ENCODE measurements around the gene FBXO10. TPM values are rescaled to one million over a fixed set of nuclear protein-coding genes. Genes with fewer than 3 reads are reported as not detected.

The FBXO10 gene
- total RNA-seq (2021), result 14.0 to 14.7 TPM (median 14.4 TPM) in 3 replicates
- percentile 58 among the genes with signal in this experiment for Bru-seq, nascent RNA
- long read RNA-seq, experiment 1, full-length matches to known transcripts, result 17 of 33 reads
- long read RNA-seq, experiment 1, partial matches to known transcripts, result 9 of 33 reads
- long read RNA-seq, experiment 1, other reads (novel, unspliced or antisense), result 7 of 33 reads
- long read RNA-seq, experiment 2, full-length matches to known transcripts, result 3 of 20 reads
- long read RNA-seq, experiment 2, partial matches to known transcripts, result 4 of 20 reads
- long read RNA-seq, experiment 2, other reads (novel, unspliced or antisense), result 13 of 20 reads
- long read RNA-seq, experiment 3, partial matches to known transcripts, result 0 of 1 reads
- long read RNA-seq, experiment 3, other reads (novel, unspliced or antisense), result 1 of 1 reads

- H3K9me3 Mint-ChIP-seq, result no peaks in the 10 kb centered on the region
- TF ChIP-seq IRF1 (CRISPR knock-in tag; IDR thresholded peaks at IDR 0.05) (no peak), ELF4 (CRISPR knock-in tag; IDR thresholded peaks at IDR 0.05; ENCODE audit: low read depth) (peak; percentile 73; the same call in 1 of the 2 replicates), ZSCAN18 (CRISPR knock-in tag; IDR thresholded peaks at IDR 0.05) (no peak), EMX1 (CRISPR knock-in tag; IDR thresholded peaks at IDR 0.05) (no peak), ESRRA (CRISPR knock-in tag; IDR thresholded peaks at IDR 0.05; ENCODE audit: borderline replicate concordance) (no peak), USF1 (CRISPR knock-in tag; IDR thresholded peaks at IDR 0.05) (peak; percentile 94), ATF1 (CRISPR knock-in tag; IDR thresholded peaks at IDR 0.05) (0 out of 2 replicates have a peak, but pooled peaks have one; percentile 81), NR2C2 (CRISPR knock-in tag; IDR thresholded peaks at IDR 0.05) (no peak), ZNF532 (CRISPR knock-in tag; IDR thresholded peaks at IDR 0.05; ENCODE audit: borderline replicate concordance) (peak; percentile 57; the same call in 1 of the 2 replicates), GRHL2 (CRISPR knock-in tag; IDR thresholded peaks at IDR 0.05; ENCODE audit: insufficient replicate concordance, severe bottlenecking) (no peak), PRDM15 (CRISPR knock-in tag; IDR thresholded peaks at IDR 0.05) (no peak; the same call in 1 of the 2 replicates), ZNF232 (CRISPR knock-in tag; IDR thresholded peaks at IDR 0.05) (peak; percentile 87; the same call in 1 of the 2 replicates), ZNF425 (CRISPR knock-in tag; conservative IDR thresholded peaks at IDR 0.05) (no peak), E2F4 (CRISPR knock-in tag; IDR thresholded peaks at IDR 0.05; ENCODE audit: borderline replicate concordance, low read depth) (no peak), ZNF317 (CRISPR knock-in tag; IDR thresholded peaks at IDR 0.05; ENCODE audit: borderline replicate concordance, low read depth) (0 out of 2 replicates have a peak, but pooled peaks have one; percentile 53), FOXJ3 (CRISPR knock-in tag; IDR thresholded peaks at IDR 0.05; ENCODE audit: borderline replicate concordance) (no peak), FOXP1 (CRISPR knock-in tag; IDR thresholded peaks at IDR 0.05; ENCODE audit: borderline replicate concordance) (peak; percentile 50; the same call in 1 of the 2 replicates), MXD4 (CRISPR knock-in tag; IDR thresholded peaks at IDR 0.05; ENCODE audit: borderline replicate concordance) (no peak)
Measured at GRCh38 chr9:37575921-37576721, at the start of gene FBXO10. FBXO10 (minus strand) TSS chr9:37576380; CDS start chr9:37541768, 34,612 bp downstream.

More at GRCh38 chr9:37575921-37576721, at the start of gene FBXO10:
- no peaks in the 10 kb centered on the region for H3K27me3 Mint-ChIP-seq (ENCODE audit: low read depth)
- ATAC-seq (peak; percentile 85), DNase-seq (ENCODE audit: low spot score) (peak; percentile 76)
- H3K36me3 Mint-ChIP-seq, result no peaks in the 10 kb centered on the region
- peak within 1 kb of the TSS; percentile 82 for H3K4me3 Mint-ChIP-seq
- peak within 1 kb of the TSS; percentile 57 for H3K27ac Mint-ChIP-seq
- ChIA-PET POLR2A (interaction anchor here (0.6 kb wide), 1 partner anchor 134 kb away, joined by 3 read pairs; no protein-coding TSS in a partner anchor), CTCF (interaction anchor here (1.1 to 2.3 kb wide), 7 partner anchors 10 to 225 kb away, joined by 3 to 10 read pairs (median 6); partner anchors contain the start of genes DCAF10 and TOMM5)
- H3K4me1 Mint-ChIP-seq, result peaks cover 41% of the 10 kb centered on the region

Measured in WTC11 (cell line).